Stimulated activated CD4-positive, alpha-beta T cell treated with anti-CD3 and anti-CD28 coated beads, Interleukin-15, amount 100 ng/mL, for 24 hours (primary cell): ENCODE data around the gene IGFL4.
A peak's percentile ranks its signal among the peaks of the same experiment; 100 is the strongest.

ENCODE experiments used
- DNase-seq: peaks from one replicate; pipeline ENCODE4 v3.0.0-alpha.2; 2020

The IGFL4 gene

GRCh38 chr19:46018729-46019251 lies 22.0 kb downstream of the IGFL4 start:
- DNase-seq = no peak

- no peak for DNase-seq
Observed at GRCh38 chr19:46017874-46018675, 22.7 kb downstream of the IGFL4 start.

GRCh38 chr19:46017095-46017429 lies 23.7 kb downstream of the IGFL4 start:
- no peak for DNase-seq

- DNase-seq = peak; percentile 87
Observed at GRCh38 chr19:46016426-46017094, 24.2 kb downstream of the IGFL4 start.

GRCh38 chr19:46015687-46016425 lies 24.9 kb downstream of the IGFL4 start:
- peak; percentile 60 for DNase-seq

- DNase-seq = peak; percentile 80
Observed at GRCh38 chr19:46014941-46015686, 25.7 kb downstream of the IGFL4 start.

GRCh38 chr19:46014534-46014933 lies 26.3 kb downstream of the IGFL4 start:
- DNase-seq = no peak

GRCh38 chr19:46009530-46010510 lies 31.0 kb downstream of the IGFL4 start:
- peak; percentile 73 for DNase-seq

- no peak for DNase-seq
Observed at GRCh38 chr19:46006411-46006810, 34.4 kb downstream of the IGFL4 start.

- DNase-seq = no peak
Observed at GRCh38 chr19:46002678-46003275, 38.0 kb downstream of the IGFL4 start.

GRCh38 chr19:46000491-46001246 lies 40.1 kb downstream of the IGFL4 start:
- DNase-seq = peak; percentile 73

GRCh38 chr19:45999653-46000121 lies 41.1 kb downstream of the IGFL4 start:
- DNase-seq = peak; percentile 31

- DNase-seq = no peak
Observed at GRCh38 chr19:45998834-45999233, 42.0 kb downstream of the IGFL4 start.

- DNase-seq = no peak
Observed at GRCh38 chr19:45996933-45997332, 43.9 kb downstream of the IGFL4 start.

- DNase-seq = no peak
Observed at GRCh38 chr19:45995715-45996385, 45.0 kb downstream of the IGFL4 start.

GRCh38 chr19:45994998-45995714 lies 45.6 kb downstream of the IGFL4 start, which contains the start of gene CCDC61:
TSS of gene CCDC61 (plus strand) at chr19:45995467. CDS start at chr19:46003019, 7,552 bp downstream.
- DNase-seq = peak; percentile 96

- no peak for DNase-seq
Observed at GRCh38 chr19:45994456-45994997, 46.3 kb downstream of the IGFL4 start.

- no peak for DNase-seq
Observed at GRCh38 chr19:45990113-45990728, 50.6 kb downstream of the IGFL4 start.
